GM12891 (cell line): ENCODE data around the gene LST1.

ENCODE experiments used
- POLR2A ChIP-seq: IDR thresholded peaks from 2 replicates; pipeline ENCODE4 v1.6.1; 2011; ENCODE audit warnings: low read depth, low read length, control low read depth
- POLR2AphosphoS5 ChIP-seq: IDR thresholded peaks from 2 replicates; pipeline ENCODE4 v1.6.1; 2011; ENCODE audit warnings: low read depth, low read length, control low read depth
- SPI1 ChIP-seq: IDR thresholded peaks from 2 replicates; pipeline ENCODE4 v1.6.1; 2011; ENCODE audit warnings: low read depth, low read length, control low read depth
- TAF1 ChIP-seq: IDR thresholded peaks from 2 replicates; pipeline ENCODE4 v1.6.1; 2011; ENCODE audit warnings: low read depth, low read length, control low read depth

GRCh38 chr6:31621320-31621939 lies 35.4 kb downstream of the LST1 start:
- TF ChIP-seq POLR2AphosphoS5 (no peak), SPI1 (no peak), POLR2A (no peak), TAF1 (no peak)
